HepG2 (cell line): ENCODE results near the gene VARS2. TPM values are rescaled to one million over a fixed set of nuclear protein-coding genes. Genes with fewer than 3 reads are reported as not detected.

Experiments used
- AKAP8 ChIP-seq: sonication (generic); formaldehyde crosslinking; IDR thresholded peaks from 2 replicates; pipeline ENCODE4 v1.5.1; 2020; ENCODE audit warnings: mild to moderate bottlenecking, missing genetic modification reagents
- CEBPB ChIP-seq: IDR thresholded peaks from 2 replicates; pipeline ENCODE4 v1.6.1; 2011; ENCODE audit warnings: low read depth, low read length, improper control_type of control experiment, borderline replicate concordance
- EHMT2 ChIP-seq: fragments of 200-600 bp; sonication (generic); IDR thresholded peaks from 2 replicates; pipeline ENCODE4 v1.7.0; 2017; ENCODE audit warnings: antibody characterized with exemption, low read depth, low read length, borderline replicate concordance
- PHF21A ChIP-seq: sonication (generic); formaldehyde crosslinking; IDR thresholded peaks from 2 replicates; pipeline ENCODE4 v1.5.0; 2020; ENCODE audit warnings: mild to moderate bottlenecking, missing genetic modification reagents
- RNF2 ChIP-seq: fragments of 450-650 bp; conservative IDR thresholded peaks from 2 replicates; pipeline ENCODE4 v1.6.1; 2016; ENCODE audit warnings: low read depth
- SIN3B ChIP-seq: fragments of 150-350 bp; IDR thresholded peaks from 2 replicates; pipeline ENCODE4 v1.6.1; 2014; ENCODE audit warnings: low read length
- TAF1 ChIP-seq: sonication (generic); formaldehyde crosslinking; IDR thresholded peaks from 2 replicates; pipeline ENCODE4 v1.4.0; 2020; ENCODE audit warnings: missing genetic modification reagents
- TMF1 ChIP-seq: sonication (generic); formaldehyde crosslinking; IDR thresholded peaks from 2 replicates; pipeline ENCODE4 v1.8.1; 2022; ENCODE audit warnings: low read depth, missing genetic modification reagents
- TOE1 ChIP-seq: sonication (generic); formaldehyde crosslinking; IDR thresholded peaks from 2 replicates; pipeline ENCODE4 v1.4.0; 2020; ENCODE audit warnings: mild to moderate bottlenecking, missing genetic modification reagents
- ZNF230 ChIP-seq: sonication (generic); formaldehyde crosslinking; IDR thresholded peaks from 2 replicates; pipeline ENCODE4 v1.4.0; 2020; ENCODE audit warnings: mild to moderate bottlenecking, missing genetic modification reagents
- ZNF839 ChIP-seq: sonication (generic); formaldehyde crosslinking; IDR thresholded peaks from 2 replicates; pipeline ENCODE4 v1.4.0; 2020; ENCODE audit warnings: missing genetic modification reagents, mild to moderate bottlenecking, borderline replicate concordance
- polyA plus RNA-seq, 8 experiments: library from polyadenylated mRNA; depleted of rRNA in 3 of 8; stranded (reverse) in 7 of 8; unstranded in 1 of 8; fragments of >200 nt; fragmentation: Illumina TruSeq in 4 of 8; extraction: Trizol in 4 of 8; gene quantifications; 2 replicates each; pipeline versions ENCODE4 v1.2.1 to v1.2.3, GENCODE V29; 2011 to 2016; ENCODE audit warnings: low read depth in 4 of 8, missing spikeins in 1 of 8, mixed read lengths in 1 of 8; ENCODE audit not compliant: insufficient read depth in 1 of 8
- total RNA-seq, 5 experiments: library from RNA; depleted of rRNA; stranded (reverse); fragments of >200 nt; fragmentation: Illumina TruSeq; extraction: Trizol; gene quantifications; 2 replicates each; pipeline ENCODE4 v1.2.3, GENCODE V29; 2016; ENCODE audit warnings: low read depth in 1 of 5
- TF ChIP-seq, protein P1 (sequence below): fragments of 450-650 bp; IDR thresholded peaks from 2 replicates; pipeline ENCODE4 v1.6.1; 2017
- TF ChIP-seq, protein P2 (sequence below): sonication (generic); formaldehyde crosslinking; IDR thresholded peaks from 2 replicates; pipeline ENCODE4 v1.4.0; 2020; ENCODE audit warnings: missing genetic modification reagents
- TF ChIP-seq, protein P3 (sequence below): sonication (generic); formaldehyde crosslinking; IDR thresholded peaks from 2 replicates; pipeline ENCODE4 v1.8.0; 2023; ENCODE audit warnings: mild to moderate bottlenecking, missing genetic modification reagents
- TF ChIP-seq, protein P4 (sequence below): sonication (generic); formaldehyde crosslinking; IDR thresholded peaks from 2 replicates; pipeline ENCODE4 v1.5.1; 2020; ENCODE audit warnings: missing genetic modification reagents, mild to moderate bottlenecking, borderline replicate concordance
- TF ChIP-seq, protein P5 (sequence below): IDR thresholded peaks from 2 replicates; pipeline ENCODE4 v1.6.1; 2016; ENCODE audit warnings: low read depth, missing genetic modification reagents, missing compliant biosample characterization

VARS2 gene
- total and polyA plus RNA-seq, 2 of the 13 experiments (the other 11 are each of a cell fraction or from before 2014, with no cell fraction given) = 61.8 to 71.8 TPM

DNA sequence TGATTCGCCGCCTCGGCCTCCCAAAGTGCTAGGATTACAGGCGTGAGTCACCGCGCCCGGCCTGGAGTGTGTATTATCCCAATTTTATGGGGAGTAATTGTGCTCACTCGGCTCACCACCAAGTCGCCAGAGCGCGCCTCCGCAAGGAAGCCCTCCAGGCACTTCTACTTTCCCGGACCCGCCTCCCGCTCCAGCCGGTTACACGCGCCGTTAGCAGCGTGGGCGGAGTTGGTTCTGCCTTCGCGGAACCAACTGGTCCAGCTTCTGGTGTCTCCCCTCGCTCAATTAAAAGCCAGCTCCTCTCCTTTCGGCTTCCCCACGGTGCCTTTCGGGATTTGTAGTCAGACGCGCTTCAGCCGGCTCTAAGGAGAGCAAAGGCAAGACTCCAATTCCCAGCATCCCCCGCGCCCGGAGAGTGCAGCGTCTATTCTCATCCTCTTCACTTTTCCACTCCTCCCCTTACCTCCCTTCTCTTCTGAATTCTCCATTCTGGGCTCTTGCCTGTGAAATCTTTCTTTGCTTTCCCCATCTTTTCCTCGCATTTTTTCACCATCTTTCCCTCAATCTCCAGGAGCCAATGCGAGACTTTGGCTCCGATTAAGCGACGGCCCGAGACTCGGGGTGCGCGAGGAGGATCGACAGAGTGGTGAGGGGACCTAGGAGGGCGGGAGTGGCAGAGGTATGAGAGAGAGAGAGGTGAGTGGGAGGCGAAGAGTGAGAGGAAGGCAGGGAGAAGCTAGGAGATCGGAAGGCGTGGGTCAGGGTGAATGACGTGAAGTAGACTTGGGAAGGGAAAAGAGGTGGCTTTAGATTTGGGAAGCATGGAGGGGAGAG is 6.1 kb upstream of the VARS2 start, which contains the start of gene GTF2H4 (continued):
- TF ChIP-seq, protein P1, sequence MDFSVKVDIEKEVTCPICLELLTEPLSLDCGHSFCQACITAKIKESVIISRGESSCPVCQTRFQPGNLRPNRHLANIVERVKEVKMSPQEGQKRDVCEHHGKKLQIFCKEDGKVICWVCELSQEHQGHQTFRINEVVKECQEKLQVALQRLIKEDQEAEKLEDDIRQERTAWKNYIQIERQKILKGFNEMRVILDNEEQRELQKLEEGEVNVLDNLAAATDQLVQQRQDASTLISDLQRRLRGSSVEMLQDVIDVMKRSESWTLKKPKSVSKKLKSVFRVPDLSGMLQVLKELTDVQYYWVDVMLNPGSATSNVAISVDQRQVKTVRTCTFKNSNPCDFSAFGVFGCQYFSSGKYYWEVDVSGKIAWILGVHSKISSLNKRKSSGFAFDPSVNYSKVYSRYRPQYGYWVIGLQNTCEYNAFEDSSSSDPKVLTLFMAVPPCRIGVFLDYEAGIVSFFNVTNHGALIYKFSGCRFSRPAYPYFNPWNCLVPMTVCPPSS = no peak
- TF ChIP-seq, protein P2, sequence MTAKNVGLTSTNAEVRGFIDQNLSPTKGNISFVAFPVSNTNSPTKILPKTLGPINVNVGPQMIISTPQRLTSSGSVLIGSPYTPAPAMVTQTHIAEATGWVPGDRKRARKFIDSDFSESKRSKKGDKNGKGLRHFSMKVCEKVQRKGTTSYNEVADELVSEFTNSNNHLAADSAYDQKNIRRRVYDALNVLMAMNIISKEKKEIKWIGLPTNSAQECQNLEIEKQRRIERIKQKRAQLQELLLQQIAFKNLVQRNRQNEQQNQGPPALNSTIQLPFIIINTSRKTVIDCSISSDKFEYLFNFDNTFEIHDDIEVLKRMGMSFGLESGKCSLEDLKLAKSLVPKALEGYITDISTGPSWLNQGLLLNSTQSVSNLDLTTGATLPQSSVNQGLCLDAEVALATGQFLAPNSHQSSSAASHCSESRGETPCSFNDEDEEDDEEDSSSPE (CRISPR knock-in tag) = peak; percentile 78
- TF ChIP-seq TAF1 (peak; percentile 60), ZNF230 (peak; percentile 93; the same call in 1 of the 2 replicates), TMF1 (CRISPR knock-in tag) (no peak; the same call in 1 of the 2 replicates), RNF2 (no peak), CEBPB (no peak), PHF21A (CRISPR knock-in tag) (peak; percentile 90), TOE1 (no peak), EHMT2 (peak; percentile 32; the same call in 1 of the 2 replicates), SIN3B (peak; percentile 83), AKAP8 (CRISPR knock-in tag) (no peak), ZNF839 (CRISPR knock-in tag) (peak; percentile 65; the same call in 1 of the 2 replicates)
- TF ChIP-seq, protein P3, sequence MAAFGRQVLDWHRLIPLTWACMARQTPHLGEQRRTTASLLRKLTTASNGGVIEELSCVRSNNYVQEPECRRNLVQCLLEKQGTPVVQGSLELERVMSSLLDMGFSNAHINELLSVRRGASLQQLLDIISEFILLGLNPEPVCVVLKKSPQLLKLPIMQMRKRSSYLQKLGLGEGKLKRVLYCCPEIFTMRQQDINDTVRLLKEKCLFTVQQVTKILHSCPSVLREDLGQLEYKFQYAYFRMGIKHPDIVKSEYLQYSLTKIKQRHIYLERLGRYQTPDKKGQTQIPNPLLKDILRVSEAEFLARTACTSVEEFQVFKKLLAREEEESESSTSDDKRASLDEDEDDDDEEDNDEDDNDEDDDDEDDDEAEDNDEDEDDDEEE (CRISPR knock-in tag) = peak; percentile 23; the same call in 1 of the 2 replicates
- TF ChIP-seq, protein P4, sequence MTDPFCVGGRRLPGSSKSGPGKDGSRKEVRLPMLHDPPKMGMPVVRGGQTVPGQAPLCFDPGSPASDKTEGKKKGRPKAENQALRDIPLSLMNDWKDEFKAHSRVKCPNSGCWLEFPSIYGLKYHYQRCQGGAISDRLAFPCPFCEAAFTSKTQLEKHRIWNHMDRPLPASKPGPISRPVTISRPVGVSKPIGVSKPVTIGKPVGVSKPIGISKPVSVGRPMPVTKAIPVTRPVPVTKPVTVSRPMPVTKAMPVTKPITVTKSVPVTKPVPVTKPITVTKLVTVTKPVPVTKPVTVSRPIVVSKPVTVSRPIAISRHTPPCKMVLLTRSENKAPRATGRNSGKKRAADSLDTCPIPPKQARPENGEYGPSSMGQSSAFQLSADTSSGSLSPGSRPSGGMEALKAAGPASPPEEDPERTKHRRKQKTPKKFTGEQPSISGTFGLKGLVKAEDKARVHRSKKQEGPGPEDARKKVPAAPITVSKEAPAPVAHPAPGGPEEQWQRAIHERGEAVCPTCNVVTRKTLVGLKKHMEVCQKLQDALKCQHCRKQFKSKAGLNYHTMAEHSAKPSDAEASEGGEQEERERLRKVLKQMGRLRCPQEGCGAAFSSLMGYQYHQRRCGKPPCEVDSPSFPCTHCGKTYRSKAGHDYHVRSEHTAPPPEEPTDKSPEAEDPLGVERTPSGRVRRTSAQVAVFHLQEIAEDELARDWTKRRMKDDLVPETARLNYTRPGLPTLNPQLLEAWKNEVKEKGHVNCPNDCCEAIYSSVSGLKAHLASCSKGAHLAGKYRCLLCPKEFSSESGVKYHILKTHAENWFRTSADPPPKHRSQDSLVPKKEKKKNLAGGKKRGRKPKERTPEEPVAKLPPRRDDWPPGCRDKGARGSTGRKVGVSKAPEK = peak; percentile 91; the same call in 1 of the 2 replicates
- TF ChIP-seq, protein P5, sequence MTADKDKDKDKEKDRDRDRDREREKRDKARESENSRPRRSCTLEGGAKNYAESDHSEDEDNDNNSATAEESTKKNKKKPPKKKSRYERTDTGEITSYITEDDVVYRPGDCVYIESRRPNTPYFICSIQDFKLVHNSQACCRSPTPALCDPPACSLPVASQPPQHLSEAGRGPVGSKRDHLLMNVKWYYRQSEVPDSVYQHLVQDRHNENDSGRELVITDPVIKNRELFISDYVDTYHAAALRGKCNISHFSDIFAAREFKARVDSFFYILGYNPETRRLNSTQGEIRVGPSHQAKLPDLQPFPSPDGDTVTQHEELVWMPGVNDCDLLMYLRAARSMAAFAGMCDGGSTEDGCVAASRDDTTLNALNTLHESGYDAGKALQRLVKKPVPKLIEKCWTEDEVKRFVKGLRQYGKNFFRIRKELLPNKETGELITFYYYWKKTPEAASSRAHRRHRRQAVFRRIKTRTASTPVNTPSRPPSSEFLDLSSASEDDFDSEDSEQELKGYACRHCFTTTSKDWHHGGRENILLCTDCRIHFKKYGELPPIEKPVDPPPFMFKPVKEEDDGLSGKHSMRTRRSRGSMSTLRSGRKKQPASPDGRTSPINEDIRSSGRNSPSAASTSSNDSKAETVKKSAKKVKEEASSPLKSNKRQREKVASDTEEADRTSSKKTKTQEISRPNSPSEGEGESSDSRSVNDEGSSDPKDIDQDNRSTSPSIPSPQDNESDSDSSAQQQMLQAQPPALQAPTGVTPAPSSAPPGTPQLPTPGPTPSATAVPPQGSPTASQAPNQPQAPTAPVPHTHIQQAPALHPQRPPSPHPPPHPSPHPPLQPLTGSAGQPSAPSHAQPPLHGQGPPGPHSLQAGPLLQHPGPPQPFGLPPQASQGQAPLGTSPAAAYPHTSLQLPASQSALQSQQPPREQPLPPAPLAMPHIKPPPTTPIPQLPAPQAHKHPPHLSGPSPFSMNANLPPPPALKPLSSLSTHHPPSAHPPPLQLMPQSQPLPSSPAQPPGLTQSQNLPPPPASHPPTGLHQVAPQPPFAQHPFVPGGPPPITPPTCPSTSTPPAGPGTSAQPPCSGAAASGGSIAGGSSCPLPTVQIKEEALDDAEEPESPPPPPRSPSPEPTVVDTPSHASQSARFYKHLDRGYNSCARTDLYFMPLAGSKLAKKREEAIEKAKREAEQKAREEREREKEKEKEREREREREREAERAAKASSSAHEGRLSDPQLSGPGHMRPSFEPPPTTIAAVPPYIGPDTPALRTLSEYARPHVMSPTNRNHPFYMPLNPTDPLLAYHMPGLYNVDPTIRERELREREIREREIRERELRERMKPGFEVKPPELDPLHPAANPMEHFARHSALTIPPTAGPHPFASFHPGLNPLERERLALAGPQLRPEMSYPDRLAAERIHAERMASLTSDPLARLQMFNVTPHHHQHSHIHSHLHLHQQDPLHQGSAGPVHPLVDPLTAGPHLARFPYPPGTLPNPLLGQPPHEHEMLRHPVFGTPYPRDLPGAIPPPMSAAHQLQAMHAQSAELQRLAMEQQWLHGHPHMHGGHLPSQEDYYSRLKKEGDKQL (CRISPR knock-in tag) = peak; percentile 41; the same call in 1 of the 2 replicates
